Hepatocyte (in vitro differentiated cells): ENCODE data around the gene SFT2D1. TPM values are rescaled to one million over a fixed set of nuclear protein-coding genes. Genes with fewer than 3 reads are reported as not detected.
"Not testable (repeated sequence)": the region's sequence is repeated elsewhere in the genome, so short reads cannot be mapped to it uniquely, and the experiment has no call there.

ENCODE experiments used
- DNase-seq: peaks from one replicate; pipeline ENCODE4 v3.0.0-alpha.2; 2016; ENCODE audit warnings: low spot score
- H2AFZ ChIP-seq: fragments of 200-600 bp; sonication (generic); 2 replicates; pipeline ENCODE4 v1.6.0; 2016; ENCODE audit warnings: antibody characterized with exemption, mild to moderate bottlenecking
- H3K27ac ChIP-seq: fragments of 200-600 bp; sonication (generic); 2 replicates; pipeline ENCODE4 v1.5.1; 2016; ENCODE audit warnings: mild to moderate bottlenecking
- H3K27me3 ChIP-seq: fragments of 200-600 bp; sonication (generic); 2 replicates; pipeline ENCODE4 v1.6.1; 2016
- H3K36me3 ChIP-seq: fragments of 200-600 bp; sonication (generic); replicated peaks from 2 replicates; pipeline ENCODE4 v1.5.1; 2016; ENCODE audit warnings: low read depth; ENCODE audit not compliant: insufficient read depth
- H3K4me1 ChIP-seq: fragments of 200-600 bp; sonication (generic); 2 replicates; pipeline ENCODE4 v1.5.1; 2016; ENCODE audit warnings: mild to moderate bottlenecking, moderate library complexity; ENCODE audit not compliant: insufficient read depth
- H3K4me2 ChIP-seq: fragments of 200-600 bp; sonication (generic); 2 replicates; pipeline ENCODE4 v1.6.0; 2016
- H3K4me3 ChIP-seq: fragments of 200-600 bp; sonication (generic); 2 replicates; pipeline ENCODE4 v1.5.1; 2016; ENCODE audit warnings: mild to moderate bottlenecking
- H3K79me2 ChIP-seq: fragments of 200-600 bp; sonication (generic); 2 replicates; pipeline ENCODE4 v1.6.0; 2017; ENCODE audit warnings: mild to moderate bottlenecking
- H3K9me2 ChIP-seq: fragments of 200-600 bp; sonication (generic); replicated peaks from 2 replicates; pipeline ENCODE4 v1.6.0; 2017; ENCODE audit warnings: mild to moderate bottlenecking; ENCODE audit not compliant: insufficient read depth
- H3K9me3 ChIP-seq: fragments of 200-600 bp; sonication (generic); 2 replicates; pipeline ENCODE4 v1.5.1; 2016; ENCODE audit warnings: low read depth, mild to moderate bottlenecking
- H4K20me1 ChIP-seq: fragments of 200-600 bp; sonication (generic); 2 replicates; pipeline ENCODE4 v1.6.0; 2016; ENCODE audit warnings: mild to moderate bottlenecking; ENCODE audit not compliant: insufficient read depth, poor library complexity, severe bottlenecking
- EZH2 ChIP-seq: fragments of 200-600 bp; sonication (generic); IDR thresholded peaks from 2 replicates; pipeline ENCODE4 v1.6.1; 2016; ENCODE audit warnings: antibody characterized with exemption, mild to moderate bottlenecking, borderline replicate concordance
- EZH2phosphoT487 ChIP-seq: fragments of 200-600 bp; sonication (generic); IDR thresholded peaks from one replicate; pipeline ENCODE4 v1.6.1; 2018; ENCODE audit warnings: antibody characterized with exemption, mild to moderate bottlenecking, low read depth, moderate library complexity; ENCODE audit not compliant: unreplicated experiment, severe bottlenecking
- WGBS: methylation state at CpG from one replicate; pipeline ENCODE4 v1.1.6; 2016; ENCODE audit warnings: low lambda C conversion rate; ENCODE audit errors: missing lambda C conversion rate; 5-methylcytosine and 5-hydroxymethylcytosine counted together
- polyA plus RNA-seq: library from polyadenylated mRNA; unstranded; fragments of >200 nt; fragmentation: Nextera tagmentation; extraction: Ambion mirVana; gene quantifications from 2 replicates; pipeline ENCODE4 v1.2.1, GENCODE V29; 2016
- total RNA-seq: library from RNA; depleted of rRNA; stranded (reverse); fragments of >200 nt; gene quantifications from 2 replicates; pipeline ENCODE4 v1.2.3, GENCODE V29; 2014
- TF ChIP-seq, protein P1 (sequence below): fragments of 200-600 bp; sonication (generic); IDR thresholded peaks from 2 replicates; pipeline ENCODE4 v1.5.1; 2016; ENCODE audit warnings: antibody characterized with exemption, mild to moderate bottlenecking; ENCODE audit not compliant: poor library complexity

The SFT2D1 gene
- total and polyA plus RNA-seq, 2 experiments from 2014 or later, result 51.6 to 83.0 TPM

DNA sequence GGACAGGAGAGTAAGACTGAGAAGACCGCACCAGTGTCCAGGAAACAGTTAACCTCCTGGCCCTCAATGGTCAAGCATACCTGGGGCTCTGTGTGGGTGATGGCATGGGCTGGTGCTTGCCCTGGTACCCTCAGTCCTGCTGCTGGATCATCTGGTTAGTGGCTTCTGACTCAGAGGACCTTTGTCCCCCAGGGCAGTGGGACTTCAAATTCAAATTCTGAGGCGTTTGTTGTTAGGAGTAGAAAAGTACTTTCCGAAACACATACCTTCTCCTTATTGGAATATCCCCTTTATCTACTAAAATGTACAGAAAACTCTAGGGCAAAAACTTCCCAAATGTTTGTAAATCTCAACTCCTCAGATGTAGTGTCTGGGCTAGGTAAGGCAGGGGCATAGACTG lies 4.1 kb upstream of the SFT2D1 start:
- Histone ChIP-seq H3K4me2 (no peak overlapping the region), H3K27me3 (no peaks in the 10 kb centered on the region), H3K4me3 (no peak overlapping the region), H2AFZ (no peak overlapping the region), H3K9me3 (no peaks in the 10 kb centered on the region), H3K36me3 (no peaks in the 10 kb centered on the region), H3K27ac (no peak overlapping the region), H4K20me1 (peaks cover 2% of the 10 kb centered on the region), H3K4me1 (peaks cover 10% of the 10 kb centered on the region), H3K9me2 (no peaks in the 10 kb centered on the region), H3K79me2 (peaks cover 17% of the 10 kb centered on the region)
- no peak for TF ChIP-seq EZH2phosphoT487
- TF ChIP-seq EZH2, result no peak
- TF ChIP-seq, protein P1, sequence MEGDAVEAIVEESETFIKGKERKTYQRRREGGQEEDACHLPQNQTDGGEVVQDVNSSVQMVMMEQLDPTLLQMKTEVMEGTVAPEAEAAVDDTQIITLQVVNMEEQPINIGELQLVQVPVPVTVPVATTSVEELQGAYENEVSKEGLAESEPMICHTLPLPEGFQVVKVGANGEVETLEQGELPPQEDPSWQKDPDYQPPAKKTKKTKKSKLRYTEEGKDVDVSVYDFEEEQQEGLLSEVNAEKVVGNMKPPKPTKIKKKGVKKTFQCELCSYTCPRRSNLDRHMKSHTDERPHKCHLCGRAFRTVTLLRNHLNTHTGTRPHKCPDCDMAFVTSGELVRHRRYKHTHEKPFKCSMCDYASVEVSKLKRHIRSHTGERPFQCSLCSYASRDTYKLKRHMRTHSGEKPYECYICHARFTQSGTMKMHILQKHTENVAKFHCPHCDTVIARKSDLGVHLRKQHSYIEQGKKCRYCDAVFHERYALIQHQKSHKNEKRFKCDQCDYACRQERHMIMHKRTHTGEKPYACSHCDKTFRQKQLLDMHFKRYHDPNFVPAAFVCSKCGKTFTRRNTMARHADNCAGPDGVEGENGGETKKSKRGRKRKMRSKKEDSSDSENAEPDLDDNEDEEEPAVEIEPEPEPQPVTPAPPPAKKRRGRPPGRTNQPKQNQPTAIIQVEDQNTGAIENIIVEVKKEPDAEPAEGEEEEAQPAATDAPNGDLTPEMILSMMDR, result no peak
- no peak for DNase-seq
- 83% methylated on average over 3 of the region's 3 CpGs for WGBS

DNA sequence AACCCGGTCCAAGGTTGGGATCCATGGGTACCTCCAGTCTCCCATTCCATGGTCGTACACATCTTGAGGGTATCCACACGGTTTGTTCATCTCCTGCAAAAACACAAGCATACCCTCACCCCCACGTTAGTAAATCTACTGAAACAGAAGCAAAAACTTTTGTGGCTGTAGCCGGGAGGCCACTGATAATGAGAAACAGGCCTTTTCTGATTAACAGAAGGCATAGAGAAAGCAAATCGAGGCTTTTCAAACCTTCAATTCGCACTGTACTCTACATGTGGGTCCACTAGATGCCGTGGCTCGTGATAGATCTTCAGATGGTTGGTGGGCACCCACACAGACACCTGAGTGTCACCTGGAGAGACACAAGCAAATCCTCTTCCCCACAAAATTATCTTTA lies 3.3 kb upstream of the SFT2D1 start:
- peaks cover 10% of the 10 kb centered on the region for H4K20me1 ChIP-seq
- H3K9me2 ChIP-seq, H3K36me3 ChIP-seq, H3K4me3 ChIP-seq, H2AFZ ChIP-seq, H3K27ac ChIP-seq, DNase-seq, H3K9me3 ChIP-seq, H3K4me2 ChIP-seq, H3K27me3 ChIP-seq: not testable (repeated sequence)
- WGBS, result 85% methylated on average over 9 of the region's 9 CpGs
- H3K4me1 ChIP-seq, result peaks cover 18% of the 10 kb centered on the region
- peaks cover 25% of the 10 kb centered on the region for H3K79me2 ChIP-seq

DNA sequence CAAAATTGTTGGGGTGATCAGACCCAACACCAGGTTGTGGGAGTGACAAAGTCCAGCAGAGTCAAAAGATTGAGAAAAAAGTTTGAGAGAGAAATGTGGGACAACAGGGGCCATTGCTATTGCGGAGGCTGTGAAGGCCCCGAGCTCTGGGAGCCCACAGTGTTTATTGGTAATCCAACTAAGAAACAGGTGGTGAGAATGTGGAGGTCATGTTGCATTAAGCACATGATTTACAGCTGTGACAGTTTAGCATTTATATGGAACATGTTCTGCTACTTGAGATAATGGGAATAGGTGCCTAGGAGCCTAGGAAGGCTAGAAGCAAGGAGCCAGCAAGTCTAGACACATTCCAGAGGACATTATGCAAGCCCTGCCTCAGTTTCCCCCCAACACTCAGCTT lies 2.6 kb upstream of the SFT2D1 start:
- not testable (repeated sequence) for H3K9me2 ChIP-seq, H3K36me3 ChIP-seq, H2AFZ ChIP-seq, H3K4me3 ChIP-seq, H3K4me2 ChIP-seq, H3K27ac ChIP-seq, H3K27me3 ChIP-seq, H3K9me3 ChIP-seq, DNase-seq
- Histone ChIP-seq H4K20me1 (peaks cover 15% of the 10 kb centered on the region), H3K4me1 (peaks cover 21% of the 10 kb centered on the region), H3K79me2 (peaks cover 32% of the 10 kb centered on the region)
- 87% methylated on average over 2 of the region's 2 CpGs for WGBS

DNA sequence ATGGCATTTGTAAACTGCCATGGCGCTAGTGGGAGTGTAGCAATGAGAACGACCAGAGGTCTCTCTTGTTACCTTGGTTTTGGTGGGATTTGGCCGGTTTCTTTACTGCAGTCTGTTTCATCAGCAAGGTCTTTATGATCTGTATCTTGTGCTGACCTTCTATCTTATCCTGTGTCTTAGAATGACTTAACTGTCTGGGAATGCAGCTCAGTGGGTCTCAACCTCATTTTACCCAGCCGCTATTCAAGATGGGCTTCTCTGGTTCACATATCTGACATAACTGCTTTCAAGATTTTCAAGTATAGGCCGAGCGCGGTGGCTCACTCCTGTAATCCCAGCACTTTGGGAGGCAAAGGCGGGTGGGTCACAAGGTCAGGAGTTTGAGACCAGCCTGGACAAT lies 1.9 kb upstream of the SFT2D1 start:
- Histone ChIP-seq H4K20me1 (peaks cover 18% of the 10 kb centered on the region), H3K27ac (peak overlapping the region; percentile 93), H3K9me3 (no peaks in the 10 kb centered on the region), H3K36me3 (no peaks in the 10 kb centered on the region), H3K27me3 (no peaks in the 10 kb centered on the region), H3K4me1 (peaks cover 21% of the 10 kb centered on the region), H2AFZ (no peak overlapping the region), H3K4me3 (no peak overlapping the region), H3K79me2 (peaks cover 39% of the 10 kb centered on the region), H3K9me2 (no peaks in the 10 kb centered on the region), H3K4me2 (peak overlapping the region; percentile 85)
- 69% methylated on average over 8 of the region's 8 CpGs for WGBS
- no peak for DNase-seq
- TF ChIP-seq, protein P1, result no peak

DNA sequence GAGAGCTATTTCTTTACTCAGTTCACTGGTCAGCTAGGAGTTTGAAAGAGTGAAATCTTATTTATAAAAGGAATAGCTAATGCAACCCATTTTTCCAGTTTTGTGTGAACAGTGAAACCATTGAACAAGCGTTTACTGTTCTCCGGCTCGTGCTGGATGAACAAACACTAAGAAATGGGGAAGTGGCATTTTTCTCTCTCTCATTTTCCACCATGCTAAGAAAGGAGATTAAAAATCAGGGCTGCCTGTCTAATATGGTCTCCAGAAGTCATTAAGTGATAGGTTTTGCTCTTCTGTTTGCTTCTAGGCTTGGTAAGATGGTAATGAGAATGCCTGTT lies 774 bp upstream of the SFT2D1 start:
- 50% methylated on average over 3 of the region's 3 CpGs for WGBS
- Histone ChIP-seq H3K4me1 (peaks cover 21% of the 10 kb centered on the region), H3K9me3 (no peaks in the 10 kb centered on the region), H3K4me3 (peak overlapping the region; percentile 86), H3K36me3 (no peaks in the 10 kb centered on the region), H3K9me2 (no peaks in the 10 kb centered on the region), H4K20me1 (peaks cover 27% of the 10 kb centered on the region), H3K79me2 (peaks cover 51% of the 10 kb centered on the region), H3K27me3 (no peaks in the 10 kb centered on the region), H3K27ac (peak overlapping the region; percentile 93), H3K4me2 (peak overlapping the region; percentile 85), H2AFZ (peak overlapping the region; percentile 92)
- TF ChIP-seq, protein P1, result no peak
- TF ChIP-seq EZH2 (no peak), EZH2phosphoT487 (no peak)
- DNase-seq, result no peak
